Upper lobe of left lung (tissue), 4 donors: Measurements from ENCODE around the gene ELOB.

Source experiments
- EP300 ChIP-seq, 4 donors: sonication (generic); formaldehyde crosslinking; IDR thresholded peaks; one replicate each; pipeline ENCODE4 v1.5.1; 2017; ENCODE audit warnings: antibody characterized with exemption in 4 of 4, control low read depth in 2 of 4
- POLR2A ChIP-seq, 4 donors: fragments of 450-650 bp; IDR thresholded peaks; one replicate each; pipeline ENCODE4 v1.5.1; 2016 to 2017; ENCODE audit warnings: antibody characterized with exemption in 4 of 4, mild to moderate bottlenecking in 2 of 4
- POLR2AphosphoS5 ChIP-seq, 2 donors: sonication (generic); formaldehyde crosslinking; IDR thresholded peaks; one replicate each; pipeline ENCODE4 v1.5.1; 2017; ENCODE audit warnings: antibody characterized with exemption in 2 of 2
- TF ChIP-seq, protein P1 (sequence below), 6 experiments: fragments of 450-650 bp in 4 of 6; fragments of 200-600 bp in 2 of 6; sonication (generic) in 2 of 6; IDR thresholded peaks; one replicate each; pipeline ENCODE4 v1.5.1; 2016 to 2019; ENCODE audit warnings: antibody characterized with exemption in 6 of 6

DNA sequence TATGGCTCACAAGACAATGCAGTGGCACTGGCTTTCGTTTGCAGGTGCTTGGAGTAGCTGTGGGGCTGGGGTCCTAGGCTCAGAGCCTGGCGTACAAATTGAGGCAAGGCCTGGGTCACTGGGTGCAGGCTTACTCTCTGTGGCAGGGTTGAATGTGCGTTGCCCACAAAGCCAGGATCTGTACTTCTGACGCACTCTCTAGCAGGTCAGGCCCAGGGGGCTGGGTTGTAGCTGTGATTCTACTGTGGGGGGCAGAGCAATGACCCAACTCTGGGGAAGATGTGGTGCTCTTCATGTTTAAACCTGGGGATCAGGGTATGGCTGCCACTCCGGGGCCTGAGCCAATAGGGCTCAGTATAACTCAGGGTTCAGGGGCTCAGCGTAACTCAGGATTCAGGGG lies 33.6 kb upstream of the ELOB start:
- TF ChIP-seq, protein P1, sequence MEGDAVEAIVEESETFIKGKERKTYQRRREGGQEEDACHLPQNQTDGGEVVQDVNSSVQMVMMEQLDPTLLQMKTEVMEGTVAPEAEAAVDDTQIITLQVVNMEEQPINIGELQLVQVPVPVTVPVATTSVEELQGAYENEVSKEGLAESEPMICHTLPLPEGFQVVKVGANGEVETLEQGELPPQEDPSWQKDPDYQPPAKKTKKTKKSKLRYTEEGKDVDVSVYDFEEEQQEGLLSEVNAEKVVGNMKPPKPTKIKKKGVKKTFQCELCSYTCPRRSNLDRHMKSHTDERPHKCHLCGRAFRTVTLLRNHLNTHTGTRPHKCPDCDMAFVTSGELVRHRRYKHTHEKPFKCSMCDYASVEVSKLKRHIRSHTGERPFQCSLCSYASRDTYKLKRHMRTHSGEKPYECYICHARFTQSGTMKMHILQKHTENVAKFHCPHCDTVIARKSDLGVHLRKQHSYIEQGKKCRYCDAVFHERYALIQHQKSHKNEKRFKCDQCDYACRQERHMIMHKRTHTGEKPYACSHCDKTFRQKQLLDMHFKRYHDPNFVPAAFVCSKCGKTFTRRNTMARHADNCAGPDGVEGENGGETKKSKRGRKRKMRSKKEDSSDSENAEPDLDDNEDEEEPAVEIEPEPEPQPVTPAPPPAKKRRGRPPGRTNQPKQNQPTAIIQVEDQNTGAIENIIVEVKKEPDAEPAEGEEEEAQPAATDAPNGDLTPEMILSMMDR (IDR thresholded peaks at IDR 0.05) = no peak
- no peak for TF ChIP-seq POLR2A (IDR thresholded peaks at IDR 0.05)
- no peak for TF ChIP-seq POLR2AphosphoS5 (IDR thresholded peaks at IDR 0.05)
- TF ChIP-seq EP300 (IDR thresholded peaks at IDR 0.05) = no peak
